H9 (cell line): ENCODE data around the gene PITPNM3. TPM values are rescaled to one million over a fixed set of nuclear protein-coding genes. Genes with fewer than 3 reads are reported as not detected.
"Not testable (repeated sequence)": the region's sequence is repeated elsewhere in the genome, so short reads cannot be mapped to it uniquely, and the experiment has no call there.

Experiments used
- DNase-seq: peaks from one replicate; pipeline ENCODE4 v3.0.0-alpha.2; 2017
- H2AFZ ChIP-seq: one replicate; pipeline ENCODE4 v1.6.1; 2013; ENCODE audit warnings: mild to moderate bottlenecking, low read length, control low read depth, moderate library complexity
- H2AK5ac ChIP-seq: 2 replicates; pipeline ENCODE4 v1.6.1; 2013; ENCODE audit warnings: low read length, control low read depth, mixed read lengths; ENCODE audit not compliant: insufficient read length
- H2BK120ac ChIP-seq: one replicate; pipeline ENCODE4 v1.6.1; 2013; ENCODE audit warnings: low read depth, mild to moderate bottlenecking, low read length, control low read depth, inconsistent platforms; ENCODE audit not compliant: poor library complexity, severe bottlenecking
- H2BK12ac ChIP-seq: 2 replicates; pipeline ENCODE4 v1.6.1; 2013; ENCODE audit warnings: low read length, control low read depth, mixed read lengths, low read depth; ENCODE audit not compliant: insufficient read length
- H2BK15ac ChIP-seq: 2 replicates; pipeline ENCODE4 v1.6.1; 2013; ENCODE audit warnings: low read depth, low read length, control low read depth
- H2BK20ac ChIP-seq: one replicate; pipeline ENCODE4 v1.6.1; 2013; ENCODE audit warnings: low read depth, mild to moderate bottlenecking, low read length, control low read depth, inconsistent platforms; ENCODE audit not compliant: poor library complexity, severe bottlenecking
- H2BK5ac ChIP-seq: 2 replicates; pipeline ENCODE4 v1.6.1; 2013; ENCODE audit warnings: low read length, control low read depth, mixed read lengths; ENCODE audit not compliant: insufficient read length
- H3K14ac ChIP-seq: 2 replicates; pipeline ENCODE4 v1.6.1; 2013; ENCODE audit warnings: low read length, control low read depth; ENCODE audit not compliant: insufficient read depth
- H3K18ac ChIP-seq: 2 replicates; pipeline ENCODE4 v1.6.1; 2013; ENCODE audit warnings: low read depth, mild to moderate bottlenecking, mixed read lengths, low read length, control low read depth; ENCODE audit not compliant: insufficient read length
- H3K23ac ChIP-seq: 2 replicates; pipeline ENCODE4 v1.6.1; 2013; ENCODE audit warnings: low read length, control low read depth, mixed read lengths, low read depth; ENCODE audit not compliant: insufficient read length
- H3K23me2 ChIP-seq: 2 replicates; pipeline ENCODE4 v1.6.1; 2013; ENCODE audit warnings: low read depth, mild to moderate bottlenecking, mixed read lengths, low read length, control low read depth; ENCODE audit not compliant: insufficient read length, poor library complexity, severe bottlenecking
- H3K27ac ChIP-seq: 2 replicates; pipeline ENCODE4 v1.5.1; 2013; ENCODE audit warnings: low read length, control low read depth, mixed read lengths, low read depth; ENCODE audit not compliant: insufficient read length
- H3K27me3 ChIP-seq: 2 replicates; pipeline ENCODE4 v1.6.1; 2013; ENCODE audit warnings: low read length, control low read depth, inconsistent platforms; ENCODE audit not compliant: insufficient read depth
- H3K4ac ChIP-seq: 2 replicates; pipeline ENCODE4 v1.6.1; 2013; ENCODE audit warnings: low read depth, mild to moderate bottlenecking, control low read depth, inconsistent platforms, low read length, moderate library complexity
- H3K4me1 ChIP-seq: 2 replicates; pipeline ENCODE4 v1.6.1; 2013; ENCODE audit warnings: low read length, control low read depth, inconsistent platforms; ENCODE audit not compliant: insufficient read depth
- H3K4me2 ChIP-seq: 2 replicates; pipeline ENCODE4 v1.6.1; 2013; ENCODE audit warnings: low read length, control low read depth, mixed read lengths; ENCODE audit not compliant: insufficient read length, insufficient read depth
- H3K56ac ChIP-seq: 2 replicates; pipeline ENCODE4 v1.6.1; 2013; ENCODE audit warnings: low read depth, mild to moderate bottlenecking, mixed read lengths, low read length, control low read depth; ENCODE audit not compliant: insufficient read length
- H3K79me1 ChIP-seq: 2 replicates; pipeline ENCODE4 v1.6.1; 2013; ENCODE audit warnings: low read depth, mild to moderate bottlenecking, moderate library complexity, low read length, control low read depth, inconsistent platforms; ENCODE audit not compliant: insufficient read depth, poor library complexity, severe bottlenecking
- H3K79me2 ChIP-seq: 2 replicates; pipeline ENCODE4 v1.6.1; 2013; ENCODE audit warnings: low read length, control low read depth, inconsistent platforms; ENCODE audit not compliant: insufficient read depth
- H3K9ac ChIP-seq: 2 replicates; pipeline ENCODE4 v1.6.1; 2013; ENCODE audit warnings: low read length, control low read depth, mixed read lengths; ENCODE audit not compliant: insufficient read length; ENCODE audit errors: extremely low read depth
- H3K9me3 ChIP-seq: one replicate; pipeline ENCODE4 v1.6.1; 2013; ENCODE audit warnings: low read depth, low read length, inconsistent platforms; ENCODE audit not compliant: control insufficient read depth
- H3T11ph ChIP-seq: one replicate; pipeline ENCODE4 v1.6.1; 2013; ENCODE audit warnings: mild to moderate bottlenecking, low read length, control low read depth, inconsistent platforms
- H4K20me1 ChIP-seq: one replicate; pipeline ENCODE4 v1.6.1; 2013; ENCODE audit not compliant: control insufficient read depth, insufficient read length, insufficient read depth
- H4K5ac ChIP-seq: 2 replicates; pipeline ENCODE4 v1.6.1; 2013; ENCODE audit warnings: low read depth, mild to moderate bottlenecking, mixed read lengths, low read length, control low read depth; ENCODE audit not compliant: insufficient read length
- H4K8ac ChIP-seq: replicated peaks from 2 replicates; pipeline ENCODE4 v1.6.1; 2013; ENCODE audit warnings: low read length, control low read depth, mixed read lengths, low read depth; ENCODE audit not compliant: insufficient read length
- H4K91ac ChIP-seq: 2 replicates; pipeline ENCODE4 v1.6.1; 2013; ENCODE audit warnings: low read depth, mild to moderate bottlenecking, moderate library complexity, mixed read lengths, low read length, control low read depth; ENCODE audit not compliant: insufficient read length
- H3K27ac Mint-ChIP-seq, 3 experiments: 2 replicates in 2 of 3; 3 replicates in 1 of 3; pipeline ENCODE4 v1.8.0; 2020 to 2021; ENCODE audit warnings: mixed read lengths in 3 of 3, mild to moderate bottlenecking in 1 of 3, moderate library complexity in 1 of 3
- H3K27me3 Mint-ChIP-seq: 2 replicates; pipeline ENCODE4 v1.8.0; 2021; ENCODE audit warnings: low read depth, mild to moderate bottlenecking, moderate library complexity, mixed read lengths
- H3K36me3 Mint-ChIP-seq, 3 experiments: 2 replicates in 2 of 3; 3 replicates in 1 of 3; pipeline ENCODE4 v1.8.0; 2020 to 2021; ENCODE audit warnings: low read depth in 3 of 3, mixed read lengths in 3 of 3; ENCODE audit not compliant: insufficient read depth in 1 of 3
- H3K4me1 Mint-ChIP-seq, 2 experiments: 2 replicates each; pipeline ENCODE4 v1.8.0; 2020; ENCODE audit warnings: mixed read lengths in 2 of 2
- H3K4me3 Mint-ChIP-seq, 2 experiments: 2 replicates in 1 of 2; 3 replicates in 1 of 2; pipeline ENCODE4 v1.8.0; 2020 to 2021; ENCODE audit warnings: mild to moderate bottlenecking in 2 of 2, mixed read lengths in 2 of 2, moderate library complexity in 1 of 2
- H3K9me3 Mint-ChIP-seq, 2 experiments: 2 replicates in 1 of 2; 3 replicates in 1 of 2; pipeline ENCODE4 v1.8.0; 2020; ENCODE audit warnings: mild to moderate bottlenecking in 2 of 2, mixed read lengths in 2 of 2, moderate library complexity in 1 of 2
- CTCF ChIP-seq: fragments of 200-600 bp; sonication (generic); conservative IDR thresholded peaks from 3 replicates; pipeline ENCODE4 v1.8.0; 2021; ENCODE audit warnings: antibody characterized with exemption, mild to moderate bottlenecking
- WGBS: extraction: QIAGEN DNeasy Blood & Tissue Kit; methylation state at CpG from one replicate; pipeline ENCODE4 v1.1.7; 2013; ENCODE audit warnings: missing lambda C conversion rate, low lambda C conversion rate, mixed read lengths; ENCODE audit not compliant: insufficient read length; ENCODE audit errors: extremely low coverage; 5-methylcytosine and 5-hydroxymethylcytosine counted together
- total RNA-seq: library from RNA; stranded (reverse); gene quantifications from 2 replicates; pipeline ENCODE4 v1.2.1, GENCODE V29; 2021

The PITPNM3 gene
- total RNA-seq, 1 experiment from 2014 or later, result 3.4 TPM

GRCh38 chr17:6483507-6483906, 72.8 kb downstream of the PITPNM3 start:
- Mint-ChIP-seq H3K27ac (no peak overlapping the region), H3K4me3 (no peak overlapping the region)

DNA sequence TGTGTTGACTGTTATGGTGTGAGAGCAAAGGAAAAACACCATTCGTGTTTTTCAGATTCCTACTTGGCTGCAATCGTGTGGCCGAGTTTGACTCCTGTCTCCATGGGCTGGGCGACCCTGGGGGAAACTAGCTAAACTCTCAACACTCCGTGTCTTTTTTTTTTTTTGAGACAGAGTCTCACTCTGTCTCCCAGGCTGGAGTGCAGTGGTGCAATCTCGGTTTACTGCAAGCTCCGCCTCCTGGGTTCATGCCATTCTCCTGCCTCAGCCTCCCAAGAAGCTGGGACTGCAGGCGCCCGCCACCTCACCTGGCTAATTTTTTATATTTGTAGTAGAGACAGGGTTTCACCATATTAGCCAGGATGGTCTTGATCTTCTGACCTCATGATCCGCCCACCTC, 73.6 kb downstream of the PITPNM3 start:
- not testable (repeated sequence) for H3K9me3 ChIP-seq, H4K20me1 ChIP-seq, H3K27ac ChIP-seq, H3K4me2 ChIP-seq, H3K36me3 Mint-ChIP-seq, H4K5ac ChIP-seq, H3T11ph ChIP-seq, H3K27me3 ChIP-seq, H2BK15ac ChIP-seq, H2AK5ac ChIP-seq, DNase-seq, H3K79me2 ChIP-seq, H2AFZ ChIP-seq, H3K27me3 Mint-ChIP-seq, H3K4me3 Mint-ChIP-seq, H3K79me1 ChIP-seq, H2BK20ac ChIP-seq, H3K23me2 ChIP-seq, H3K9me3 Mint-ChIP-seq, H2BK5ac ChIP-seq, H3K14ac ChIP-seq, H3K27ac Mint-ChIP-seq, H3K4ac ChIP-seq, H2BK120ac ChIP-seq, H2BK12ac ChIP-seq, H4K8ac ChIP-seq, H3K18ac ChIP-seq, H4K91ac ChIP-seq, H3K23ac ChIP-seq, H3K9ac ChIP-seq, H3K4me1 ChIP-seq, H3K56ac ChIP-seq
- H3K4me1 Mint-ChIP-seq, result peaks cover 33 to 37% of the 10 kb centered on the region in 2 experiments
- WGBS, result no CpG with 5 or more reads among the region's 10 CpGs

More at GRCh38 chr17:6483507-6483906, 72.8 kb downstream of the PITPNM3 start:
- H3K4me1 Mint-ChIP-seq, result peaks cover 40 to 42% of the 10 kb centered on the region in 2 experiments
- no peaks in the 10 kb centered on the region for H3K36me3 Mint-ChIP-seq
- Histone ChIP-seq H3K4me2 (no peak overlapping the region), H2BK5ac (no peak overlapping the region), H3K27ac (no peak overlapping the region), H2BK15ac (no peak overlapping the region), H3K27me3 (no peaks in the 10 kb centered on the region), H3K79me1 (no peaks in the 10 kb centered on the region), H2BK12ac (no peak overlapping the region), H4K91ac (no peak overlapping the region), H3K4ac (no peak overlapping the region), H3T11ph (no peak overlapping the region), H2AK5ac (no peak overlapping the region), H2BK120ac (no peak overlapping the region), H3K14ac (no peak overlapping the region; the same call in 1 of the 2 replicates), H3K4me1 (peaks cover 5% of the 10 kb centered on the region; the same call in 1 of the 2 replicates), H3K79me2 (no peaks in the 10 kb centered on the region), H3K23me2 (no peaks in the 10 kb centered on the region), H4K5ac (no peak overlapping the region), H2BK20ac (no peak overlapping the region), H2AFZ (no peak overlapping the region), H4K8ac (no peak overlapping the region), H3K9ac (no peak overlapping the region), H3K56ac (no peak overlapping the region), H4K20me1 (no peaks in the 10 kb centered on the region), H3K9me3 (no peaks in the 10 kb centered on the region), H3K23ac (no peak overlapping the region), H3K18ac (no peak overlapping the region)
- TF ChIP-seq CTCF, result no peak
- no CpG with 5 or more reads among the region's 16 CpGs for WGBS
- no peaks in the 10 kb centered on the region; the same call in none of the 2 replicates for H3K27me3 Mint-ChIP-seq
- DNase-seq, result no peak
- H3K9me3 Mint-ChIP-seq, result no peaks in the 10 kb centered on the region
